HG02642 (cell line): ENCODE measurements around the gene NUDCD3.
A peak's percentile ranks its signal among the peaks of the same experiment; 100 is the strongest.

Experiments used
- ATAC-seq: cut with Tn5 transposase; IDR thresholded peaks from one replicate; pipeline ENCODE4 v1.9.1; 2021; ENCODE audit warnings: mild to moderate bottlenecking; ENCODE audit not compliant: unreplicated experiment, poor library complexity

Gene NUDCD3

GRCh38 chr7:44484482-44485313 lies 5.8 kb downstream of the NUDCD3 start:
- no peak for ATAC-seq

GRCh38 chr7:44482502-44483485 lies 7.7 kb downstream of the NUDCD3 start:
- no peak for ATAC-seq

GRCh38 chr7:44477938-44478337 lies 12.5 kb downstream of the NUDCD3 start:
- no peak for ATAC-seq

- ATAC-seq: peak; percentile 78
These were observed 13.2 kb downstream of the NUDCD3 start for GRCh38 chr7:44477063-44477830.

GRCh38 chr7:44476313-44476712 lies 14.1 kb downstream of the NUDCD3 start:
- no peak for ATAC-seq

- no peak for ATAC-seq
These were observed 17.2 kb downstream of the NUDCD3 start for GRCh38 chr7:44473295-44473694.

GRCh38 chr7:44472843-44473242 lies 17.6 kb downstream of the NUDCD3 start:
- no peak for ATAC-seq

- ATAC-seq: no peak
These were observed 18.6 kb downstream of the NUDCD3 start for GRCh38 chr7:44471850-44472249.

- no peak for ATAC-seq
These were observed 19.0 kb downstream of the NUDCD3 start for GRCh38 chr7:44471436-44471835.

- no peak for ATAC-seq
These were observed 19.7 kb downstream of the NUDCD3 start for GRCh38 chr7:44470628-44471245.

- ATAC-seq: no peak
These were observed 20.4 kb downstream of the NUDCD3 start for GRCh38 chr7:44470135-44470479.

GRCh38 chr7:44469461-44470134 lies 20.9 kb downstream of the NUDCD3 start:
- ATAC-seq: no peak

- no peak for ATAC-seq
These were observed 23.3 kb downstream of the NUDCD3 start for GRCh38 chr7:44467217-44467548.

- no peak for ATAC-seq
These were observed 23.9 kb downstream of the NUDCD3 start for GRCh38 chr7:44466300-44467216.

- ATAC-seq: no peak
These were observed 25.0 kb downstream of the NUDCD3 start for GRCh38 chr7:44465490-44465889.

- no peak for ATAC-seq
These were observed 27.2 kb downstream of the NUDCD3 start for GRCh38 chr7:44463169-44463808.

- ATAC-seq: no peak
These were observed 29.1 kb downstream of the NUDCD3 start for GRCh38 chr7:44461387-44461786.

GRCh38 chr7:44460325-44460724 lies 30.1 kb downstream of the NUDCD3 start:
- ATAC-seq: peak; percentile 93
